ENCODE measurements around the gene BAIAP3.
A peak's percentile ranks its signal among the peaks of the same experiment; 100 is the strongest.
"Not testable (repeated sequence)": the region's sequence is repeated elsewhere in the genome, so short reads cannot be mapped to it uniquely, and the experiment has no call there.

BAIAP3 gene, protein sequence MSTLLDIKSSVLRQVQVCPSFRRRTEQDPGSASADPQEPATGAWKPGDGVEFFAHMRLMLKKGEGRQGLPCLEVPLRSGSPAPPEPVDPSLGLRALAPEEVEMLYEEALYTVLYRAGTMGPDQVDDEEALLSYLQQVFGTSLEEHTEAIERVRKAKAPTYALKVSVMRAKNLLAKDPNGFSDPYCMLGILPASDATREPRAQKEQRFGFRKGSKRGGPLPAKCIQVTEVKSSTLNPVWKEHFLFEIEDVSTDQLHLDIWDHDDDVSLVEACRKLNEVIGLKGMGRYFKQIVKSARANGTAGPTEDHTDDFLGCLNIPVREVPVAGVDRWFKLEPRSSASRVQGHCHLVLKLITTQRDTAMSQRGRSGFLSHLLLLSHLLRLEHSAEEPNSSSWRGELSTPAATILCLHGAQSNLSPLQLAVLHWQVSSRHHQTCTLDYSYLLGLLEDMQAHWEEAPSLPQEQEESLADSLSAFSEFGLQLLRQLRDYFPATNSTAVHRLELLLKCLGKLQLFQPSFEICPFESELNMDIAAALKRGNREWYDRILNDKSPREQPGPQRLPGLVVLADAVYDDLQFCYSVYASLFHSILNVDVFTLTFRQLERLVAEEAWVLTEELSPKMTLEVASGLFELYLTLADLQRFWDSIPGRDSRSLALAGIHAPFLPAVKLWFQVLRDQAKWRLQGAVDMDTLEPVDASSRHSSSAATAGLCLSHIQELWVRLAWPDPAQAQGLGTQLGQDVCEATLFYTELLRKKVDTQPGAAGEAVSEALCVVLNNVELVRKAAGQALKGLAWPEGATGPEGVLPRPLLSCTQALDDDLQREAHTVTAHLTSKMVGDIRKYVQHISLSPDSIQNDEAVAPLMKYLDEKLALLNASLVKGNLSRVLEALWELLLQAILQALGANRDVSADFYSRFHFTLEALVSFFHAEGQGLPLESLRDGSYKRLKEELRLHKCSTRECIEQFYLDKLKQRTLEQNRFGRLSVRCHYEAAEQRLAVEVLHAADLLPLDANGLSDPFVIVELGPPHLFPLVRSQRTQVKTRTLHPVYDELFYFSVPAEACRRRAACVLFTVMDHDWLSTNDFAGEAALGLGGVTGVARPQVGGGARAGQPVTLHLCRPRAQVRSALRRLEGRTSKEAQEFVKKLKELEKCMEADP

DNA sequence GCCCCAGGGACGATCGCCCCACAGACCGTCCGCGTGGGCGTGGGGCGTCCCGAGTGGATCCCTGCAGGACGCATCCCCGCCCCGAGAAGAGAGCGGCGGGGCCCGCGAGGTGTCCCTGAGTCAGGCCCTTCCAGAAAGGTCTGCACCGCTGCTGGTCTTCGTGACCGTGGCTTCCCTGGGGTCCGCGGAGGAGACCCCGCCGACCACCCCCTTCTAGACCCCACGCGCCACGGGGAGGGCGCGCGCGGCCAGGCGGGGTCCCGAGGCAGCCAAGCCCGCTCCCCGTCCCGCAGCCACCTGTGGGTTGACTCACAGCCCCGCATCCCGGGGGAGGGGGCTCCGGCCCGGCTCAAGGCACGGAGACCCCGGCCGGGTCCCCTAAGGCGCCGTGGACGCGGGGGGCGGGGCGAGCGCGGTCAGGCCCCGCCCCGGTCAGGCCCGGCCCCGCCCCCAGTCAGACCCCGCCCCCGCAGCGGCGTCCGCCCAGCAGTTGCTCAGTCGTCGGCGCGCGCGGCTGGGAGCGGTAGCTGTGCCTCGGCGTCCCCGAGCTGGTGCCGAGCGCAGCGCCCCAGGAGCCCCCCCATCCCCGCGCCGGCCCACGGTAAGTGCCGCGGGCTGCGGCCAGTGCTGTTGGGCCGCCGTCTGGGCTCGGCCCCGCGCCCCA is at the start of gene BAIAP3:
TSS of gene BAIAP3 (plus strand) at position 497 of the 664 bp plus-strand sequence. CDS start 4,905 bp downstream, outside the sequence.
- peak; percentile 78 for DNase-seq

DNA sequence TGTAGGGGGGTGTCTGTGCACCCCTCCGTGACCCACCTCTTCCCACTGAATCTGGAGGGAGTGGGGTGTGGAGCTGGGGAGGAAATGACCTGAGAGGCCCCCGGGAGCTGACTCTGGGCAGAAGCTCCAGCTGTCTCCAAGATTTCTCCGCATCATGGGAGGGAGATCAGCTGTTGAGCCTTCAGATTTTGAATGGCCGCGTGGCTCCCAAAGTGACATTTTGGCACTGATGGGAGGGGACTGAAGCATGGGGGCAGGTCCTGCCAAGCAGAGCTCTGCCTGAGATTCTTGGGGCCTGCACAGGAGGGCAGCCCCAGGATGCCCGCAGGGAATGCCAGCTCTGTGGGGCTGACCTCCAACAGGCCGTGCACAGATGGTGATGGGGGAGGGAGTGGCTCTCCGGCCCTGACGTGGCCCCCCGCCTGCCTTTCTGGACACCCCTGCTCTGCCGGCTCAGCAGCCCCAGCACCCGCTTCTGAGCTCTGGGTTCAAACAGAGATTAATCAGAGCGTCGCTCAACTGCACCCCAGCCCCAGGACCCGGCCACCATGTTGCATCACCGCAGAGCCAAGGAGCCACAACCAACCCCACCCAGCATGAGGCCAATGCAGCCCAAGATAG is 49.3 kb upstream of the BAIAP3 start:
- no peak for DNase-seq

GRCh38 chr16:1285669-1286512 is 47.6 kb upstream of the BAIAP3 start:
- no peak for DNase-seq

- DNase-seq = no peak
Observed at GRCh38 chr16:1286513-1287094, 46.8 kb upstream of the BAIAP3 start.

GRCh38 chr16:1287982-1288670 is 45.3 kb upstream of the BAIAP3 start:
- DNase-seq = no peak

DNA sequence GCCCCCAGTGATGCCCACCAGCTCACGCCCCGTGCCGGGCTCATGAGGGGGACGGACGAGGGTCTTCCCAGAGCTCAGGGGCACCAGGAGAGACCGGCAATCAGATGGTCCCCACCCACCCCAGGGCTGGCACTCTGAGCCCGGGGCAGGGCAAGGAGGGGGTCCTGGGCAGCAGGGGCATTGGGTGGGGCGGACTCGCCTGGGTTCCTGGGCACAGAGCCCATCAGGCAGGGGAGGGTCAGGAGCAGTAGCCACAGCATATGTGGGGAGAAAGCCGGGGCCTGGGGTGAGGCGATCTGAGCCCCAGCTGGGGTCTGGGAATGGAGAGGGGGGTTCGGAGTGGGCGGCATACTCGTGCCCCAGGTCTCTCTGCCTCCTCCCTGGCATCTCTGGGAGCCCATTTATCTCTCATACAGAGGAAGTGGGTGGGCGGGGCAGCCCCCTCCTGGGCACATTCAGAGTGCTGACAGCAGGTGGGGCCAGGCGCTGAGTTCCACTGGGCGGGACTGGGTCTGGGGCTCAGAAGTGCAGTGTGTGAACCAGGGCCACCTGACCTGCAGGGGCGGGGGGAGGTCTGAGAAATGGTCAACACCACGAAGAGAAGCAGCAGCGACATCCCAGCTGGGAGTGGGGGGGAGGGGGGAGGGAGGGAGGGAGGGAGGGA is 44.5 kb upstream of the BAIAP3 start:
- DNase-seq = no peak

DNA sequence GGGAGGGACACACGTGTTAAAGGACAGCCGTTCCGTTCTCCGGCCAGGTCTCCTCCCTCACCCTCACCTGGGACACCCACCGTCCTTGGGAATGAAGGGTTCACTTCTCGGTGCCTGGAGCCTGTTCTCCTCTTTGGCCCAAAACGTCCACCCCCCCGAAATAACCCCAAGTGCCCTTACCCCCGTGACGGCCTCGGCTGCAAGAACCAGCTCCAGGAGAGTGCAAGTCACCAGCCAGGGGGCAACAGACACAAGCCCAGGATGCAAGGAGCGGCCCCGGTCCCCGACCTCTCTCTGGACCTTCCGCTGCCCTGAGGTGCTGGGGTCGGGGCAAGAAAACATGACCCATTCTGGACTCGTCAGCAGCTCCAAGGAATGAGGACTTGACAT is 44.0 kb upstream of the BAIAP3 start:
- DNase-seq = no peak

DNA sequence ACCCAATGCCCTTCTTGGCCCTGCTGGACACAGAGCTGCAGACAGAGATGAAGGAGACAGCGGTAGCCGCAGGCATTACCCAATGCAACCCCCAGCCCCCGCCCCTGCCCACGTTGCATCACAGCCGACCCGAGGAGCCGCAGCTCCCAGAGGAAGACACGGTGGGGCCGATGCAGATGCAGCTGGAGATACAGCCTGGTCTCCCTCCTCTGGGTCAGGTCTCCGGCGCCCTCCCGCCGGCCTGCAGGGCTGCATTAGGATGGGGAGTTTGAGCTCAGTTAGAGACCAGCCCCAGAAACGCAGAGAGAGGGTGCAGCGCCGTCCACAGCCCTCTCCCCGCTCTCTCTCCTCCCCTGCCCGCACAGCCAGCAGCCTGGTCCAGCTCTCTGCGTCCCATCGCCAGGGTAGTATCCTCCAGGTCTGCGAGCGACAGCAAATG is 43.4 kb upstream of the BAIAP3 start:
- DNase-seq = no peak

GRCh38 chr16:1290860-1291575 is 42.4 kb upstream of the BAIAP3 start:
- no peak for DNase-seq

DNA sequence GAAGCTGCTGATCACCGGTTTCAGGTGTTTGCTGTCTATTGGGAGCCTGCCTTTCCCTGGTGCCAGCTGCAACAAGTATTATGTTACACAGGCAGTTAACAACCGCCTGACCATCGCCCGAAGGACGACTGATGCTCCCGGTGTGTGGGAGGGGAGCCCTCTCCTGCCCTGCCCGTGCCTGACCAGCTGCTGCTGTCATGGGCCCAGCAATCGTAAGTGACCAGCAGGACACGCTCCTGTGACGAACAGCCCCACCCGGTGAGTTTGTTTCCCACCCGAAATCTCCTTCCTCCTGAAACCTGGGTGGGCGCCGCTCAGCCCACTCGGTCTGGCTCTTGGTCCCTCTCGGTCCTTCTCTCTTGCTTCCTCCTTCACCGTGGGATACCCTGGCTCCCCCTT is 41.9 kb upstream of the BAIAP3 start:
- DNase-seq = no peak

GRCh38 chr16:1292208-1292607 is 41.2 kb upstream of the BAIAP3 start:
- not testable (repeated sequence) for DNase-seq

GRCh38 chr16:1292808-1293207 is 40.6 kb upstream of the BAIAP3 start:
- not testable (repeated sequence) for DNase-seq

DNA sequence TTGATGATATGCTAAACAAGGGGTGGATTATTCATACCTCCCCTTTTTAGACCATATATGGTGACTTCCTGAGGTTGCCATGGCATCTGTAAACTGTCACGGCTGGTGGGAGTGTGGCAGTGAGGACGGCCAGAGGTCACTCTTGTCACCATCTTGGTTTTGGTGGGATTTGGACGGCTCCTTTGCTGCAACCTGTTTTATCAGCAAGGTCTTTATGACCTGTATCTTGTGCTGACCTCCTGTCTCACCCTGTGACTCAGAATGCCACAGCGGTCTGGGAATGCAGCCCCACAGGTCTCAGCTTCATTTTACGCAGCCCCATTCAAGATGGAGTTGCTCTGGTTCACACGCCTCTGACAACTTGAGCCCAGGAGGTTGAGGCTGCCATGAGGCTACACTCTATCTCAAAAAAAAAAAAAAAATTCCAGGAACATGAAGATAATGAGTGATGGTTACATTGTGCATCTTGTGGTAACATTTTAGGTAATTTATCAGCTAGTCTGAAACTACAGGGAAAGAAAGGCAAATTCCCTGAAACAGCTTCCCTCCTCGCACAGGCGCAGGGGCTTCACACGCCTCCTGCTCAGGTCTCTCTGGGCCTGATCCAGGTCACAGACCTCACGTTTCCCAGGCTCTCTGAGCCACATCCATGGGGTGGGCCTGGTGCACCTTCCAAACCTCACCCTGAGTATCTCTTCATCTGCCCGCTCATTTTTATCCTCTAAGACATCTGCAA is 39.4 kb upstream of the BAIAP3 start:
- no peak for DNase-seq

GRCh38 chr16:1295465-1295864 is 38.0 kb upstream of the BAIAP3 start:
- no peak for DNase-seq

- DNase-seq = not testable (repeated sequence)
Observed at GRCh38 chr16:1296688-1297017, 36.8 kb upstream of the BAIAP3 start.

GRCh38 chr16:1297018-1297696 is 36.3 kb upstream of the BAIAP3 start:
- DNase-seq = no peak

DNA sequence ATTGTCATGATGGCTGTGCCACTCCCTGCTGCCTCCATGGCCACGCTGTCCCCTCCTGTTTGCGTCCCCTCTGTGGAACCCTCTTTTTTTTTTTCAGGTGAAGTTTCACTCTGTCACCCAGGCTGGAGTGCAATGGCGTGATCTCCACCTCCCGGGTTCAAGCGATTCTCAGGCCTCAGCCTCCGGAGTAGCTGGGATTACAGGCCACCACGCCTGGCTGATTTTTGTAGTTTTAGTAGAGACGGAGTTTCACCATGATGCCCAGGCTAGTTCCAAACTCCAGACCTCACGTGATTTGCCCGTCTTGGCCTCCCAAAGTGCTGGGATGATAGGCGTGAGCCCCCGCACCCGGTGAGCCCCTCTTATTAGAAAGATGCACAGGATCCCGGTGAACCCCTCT is 35.0 kb upstream of the BAIAP3 start:
- DNase-seq = no peak
